ENCODE results near the gene RAB27B.

- TF ChIP-seq, protein P1, sequence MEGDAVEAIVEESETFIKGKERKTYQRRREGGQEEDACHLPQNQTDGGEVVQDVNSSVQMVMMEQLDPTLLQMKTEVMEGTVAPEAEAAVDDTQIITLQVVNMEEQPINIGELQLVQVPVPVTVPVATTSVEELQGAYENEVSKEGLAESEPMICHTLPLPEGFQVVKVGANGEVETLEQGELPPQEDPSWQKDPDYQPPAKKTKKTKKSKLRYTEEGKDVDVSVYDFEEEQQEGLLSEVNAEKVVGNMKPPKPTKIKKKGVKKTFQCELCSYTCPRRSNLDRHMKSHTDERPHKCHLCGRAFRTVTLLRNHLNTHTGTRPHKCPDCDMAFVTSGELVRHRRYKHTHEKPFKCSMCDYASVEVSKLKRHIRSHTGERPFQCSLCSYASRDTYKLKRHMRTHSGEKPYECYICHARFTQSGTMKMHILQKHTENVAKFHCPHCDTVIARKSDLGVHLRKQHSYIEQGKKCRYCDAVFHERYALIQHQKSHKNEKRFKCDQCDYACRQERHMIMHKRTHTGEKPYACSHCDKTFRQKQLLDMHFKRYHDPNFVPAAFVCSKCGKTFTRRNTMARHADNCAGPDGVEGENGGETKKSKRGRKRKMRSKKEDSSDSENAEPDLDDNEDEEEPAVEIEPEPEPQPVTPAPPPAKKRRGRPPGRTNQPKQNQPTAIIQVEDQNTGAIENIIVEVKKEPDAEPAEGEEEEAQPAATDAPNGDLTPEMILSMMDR (IDR thresholded peaks at IDR 0.05), result no peak
- TF ChIP-seq POLR2A (IDR thresholded peaks at IDR 0.05), result no peak
- TF ChIP-seq POLR2AphosphoS5 (IDR thresholded peaks at IDR 0.05; ENCODE audit: insufficient read depth in 1 of 2, low read depth in 1 of 2), result no peak
These were observed 54.0 kb downstream of the RAB27B start for GRCh38 chr18:54882318-54882717.

Measured in vagina (tissue), 2 donors.